GM12878 (cell line): Measurements from ENCODE around the gene STX4. TPM values are rescaled to one million over a fixed set of nuclear protein-coding genes. Genes with fewer than 3 reads are reported as not detected.

Source experiments
- CTCF ChIP-seq, 3 experiments: IDR thresholded peaks in 2 of 3; conservative IDR thresholded peaks in 1 of 3; 2 replicates each; pipeline ENCODE4 v1.5.1; 2011; ENCODE audit warnings: low read depth in 3 of 3, low read length in 3 of 3, mild to moderate bottlenecking in 3 of 3, control low read depth in 2 of 3, moderate library complexity in 2 of 3, inconsistent platforms in 1 of 3, mixed read lengths in 1 of 3; ENCODE audit not compliant: control insufficient read depth in 2 of 3, insufficient read depth in 1 of 3; ENCODE audit errors: extremely low read depth in 1 of 3
- DPF2 ChIP-seq: fragments of 450-650 bp; IDR thresholded peaks from 2 replicates; pipeline ENCODE4 v1.6.1; 2017; ENCODE audit warnings: mild to moderate bottlenecking
- NKRF ChIP-seq: fragments of 450-650 bp; conservative IDR thresholded peaks from 2 replicates; pipeline ENCODE4 v1.6.1; 2017; ENCODE audit warnings: mild to moderate bottlenecking, moderate library complexity
- POLR2A ChIP-seq: IDR thresholded peaks from 2 replicates; pipeline ENCODE4 v1.6.1; 2011; ENCODE audit warnings: low read depth, mild to moderate bottlenecking, low read length
- RUNX3 ChIP-seq: IDR thresholded peaks from 2 replicates; pipeline ENCODE4 v1.6.1; 2012; ENCODE audit warnings: low read length, inconsistent platforms
- SREBF2 ChIP-seq: IDR thresholded peaks from 2 replicates; pipeline ENCODE4 v1.6.1; 2012; ENCODE audit warnings: mild to moderate bottlenecking, low read length
- SUPT20H ChIP-seq: IDR thresholded peaks from 2 replicates; pipeline ENCODE4 v1.6.1; 2011; ENCODE audit warnings: low read depth, mild to moderate bottlenecking, low read length, moderate library complexity, borderline replicate concordance; ENCODE audit not compliant: control insufficient read depth
- ZBTB33 ChIP-seq: fragments of 450-650 bp; IDR thresholded peaks from 2 replicates; pipeline ENCODE4 v1.6.1; 2017; ENCODE audit warnings: mild to moderate bottlenecking
- ZNF207 ChIP-seq: fragments of 450-650 bp; IDR thresholded peaks from 2 replicates; pipeline ENCODE4 v1.6.1; 2014; ENCODE audit warnings: antibody characterized with exemption, mild to moderate bottlenecking, borderline replicate concordance
- polyA plus RNA-seq, 11 experiments: library from polyadenylated mRNA; depleted of rRNA in 4 of 11; unstranded in 6 of 11; stranded (reverse) in 5 of 11; fragments of >200 nt; fragmentation: Nextera tagmentation in 4 of 11; fragmentation: Illumina TruSeq in 1 of 11; extraction: Ambion mirVana in 4 of 11; extraction: Trizol in 1 of 11; gene quantifications; 1 replicate in 1 of 11; 2 replicates in 10 of 11; pipeline versions ENCODE4 v1.2.1 to v1.2.3, GENCODE V29; 2011 to 2016; ENCODE audit warnings: inconsistent platforms in 2 of 11, missing spikeins in 2 of 11, low read depth in 1 of 11
- total RNA-seq, 4 experiments: library from RNA; depleted of rRNA in 3 of 4; stranded (reverse); fragments of >200 nt in 3 of 4; fragmentation: Illumina TruSeq in 1 of 4; extraction: Trizol in 1 of 4; gene quantifications; 2 replicates each; pipeline versions ENCODE4 v1.2.1 to v1.2.3, GENCODE V29; 2013 to 2021

Gene STX4
- total and polyA plus RNA-seq, 10 of the 15 experiments (the other 5 are each of a cell fraction or from before 2014, with no cell fraction given): 3.3 to 37.6 (median 22.6) TPM

DNA sequence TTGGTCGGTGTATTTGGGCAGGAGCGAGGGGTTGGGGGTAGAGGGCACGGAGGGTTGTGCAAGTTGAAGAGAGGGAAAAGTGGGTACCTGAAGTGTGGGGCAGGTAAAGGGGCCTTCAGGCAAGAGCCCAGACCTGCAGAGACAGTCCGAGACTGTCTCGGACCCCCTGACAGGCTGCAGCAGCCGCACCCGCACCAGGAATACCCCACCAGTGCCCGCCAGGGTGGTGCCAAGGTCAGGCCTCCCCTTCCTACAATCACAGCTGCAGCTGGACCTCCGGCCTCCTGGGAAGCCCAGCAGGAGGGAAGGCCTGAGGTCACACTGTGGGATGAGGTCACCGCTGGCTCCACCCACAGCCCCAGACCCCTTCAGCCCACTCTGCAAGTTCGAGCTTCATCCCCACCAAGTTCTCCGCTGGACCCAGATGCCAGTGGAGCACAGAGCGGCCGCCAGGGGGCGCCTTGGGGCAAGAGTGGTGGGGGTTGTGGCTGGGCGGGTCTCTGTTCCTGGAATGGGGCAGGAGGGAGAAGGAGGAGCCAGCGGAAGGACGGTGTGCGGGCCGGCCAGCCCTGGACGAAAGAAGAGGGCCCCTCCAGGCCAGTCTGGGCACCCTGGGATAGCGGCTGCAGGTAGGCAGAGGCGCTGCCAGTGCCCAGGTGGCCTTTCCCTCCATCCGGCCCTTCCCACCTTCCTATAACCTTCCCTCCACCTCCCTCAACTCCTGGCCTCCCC, 48.5 kb upstream of the STX4 start, which contains the start of gene HSD3B7 (continued):
- peak; percentile 85 to 97 (median 92) for TF ChIP-seq CTCF (IDR thresholded peaks at IDR 0.05 in 2 of 3, conservative IDR thresholded peaks at IDR 0.05 in 1 of 3; ENCODE audit: control insufficient read depth in 2 of 3, extremely low read depth in 1 of 3, insufficient read depth in 1 of 3, low read depth in 3 of 3, low read length in 3 of 3)
- TF ChIP-seq NKRF: 0 out of 2 replicates have a peak, but pooled peaks have one; percentile 25
- TF ChIP-seq SUPT20H: no peak
- TF ChIP-seq DPF2: peak; percentile 51; the same call in 1 of the 2 replicates
- TF ChIP-seq ZNF207: no peak
- TF ChIP-seq ZBTB33: 0 out of 2 replicates have a peak, but pooled peaks have one; percentile 6
- peak; percentile 63 for TF ChIP-seq RUNX3
- no peak for TF ChIP-seq SREBF2
- TF ChIP-seq POLR2A: peak; percentile 55
